SHP77 treated with DMSO at 0.1 percent for 48 hours (cell line): Measurements from ENCODE around the gene MYMX.

Experiments used
- DNase-seq: peaks from one replicate; lab custom pipeline; 2025; lab: John Stamatoyannopoulos, UW

Gene MYMX

DNA sequence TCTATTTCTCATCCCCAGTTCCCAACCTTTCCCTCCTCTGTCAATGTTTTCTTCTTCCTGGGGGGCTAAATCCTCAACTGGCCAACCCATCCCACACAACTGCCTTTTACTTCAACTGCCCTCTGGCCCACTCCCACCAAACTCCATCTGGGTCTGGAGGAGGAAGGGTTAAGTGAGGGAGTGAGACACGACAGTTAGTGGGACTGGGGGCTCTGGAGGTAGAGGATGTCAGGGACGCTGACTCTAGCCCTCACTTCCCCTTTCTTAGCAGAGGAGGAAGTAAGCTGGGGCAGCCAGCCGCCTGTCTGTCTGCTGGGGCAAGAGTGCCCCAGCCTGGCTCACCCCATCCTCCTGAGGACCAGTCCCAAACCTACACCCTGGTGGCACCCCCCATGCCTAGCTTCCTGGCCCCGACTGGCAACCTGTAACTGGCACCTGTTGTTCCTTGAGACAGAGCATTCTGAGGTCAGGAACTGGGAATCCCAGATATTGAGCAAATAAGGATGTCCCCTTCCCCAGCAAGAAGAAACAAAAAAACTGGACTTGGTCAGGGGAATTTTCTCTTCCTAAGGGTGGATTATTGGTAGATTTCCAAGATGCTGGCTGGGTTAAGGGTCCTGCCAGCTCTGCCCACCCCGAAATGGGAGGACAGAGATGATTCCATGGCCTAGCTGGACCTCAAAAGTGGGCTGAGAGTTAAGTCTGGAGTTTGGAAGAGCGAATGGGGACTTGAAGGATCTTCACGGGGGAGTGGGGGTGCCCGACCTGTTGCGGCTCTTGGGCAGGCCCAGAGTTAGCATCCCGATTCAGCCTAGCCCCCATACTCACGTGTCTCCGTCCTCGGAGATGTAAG lies 47.7 kb downstream of the MYMX start:
- no peak for DNase-seq

DNA sequence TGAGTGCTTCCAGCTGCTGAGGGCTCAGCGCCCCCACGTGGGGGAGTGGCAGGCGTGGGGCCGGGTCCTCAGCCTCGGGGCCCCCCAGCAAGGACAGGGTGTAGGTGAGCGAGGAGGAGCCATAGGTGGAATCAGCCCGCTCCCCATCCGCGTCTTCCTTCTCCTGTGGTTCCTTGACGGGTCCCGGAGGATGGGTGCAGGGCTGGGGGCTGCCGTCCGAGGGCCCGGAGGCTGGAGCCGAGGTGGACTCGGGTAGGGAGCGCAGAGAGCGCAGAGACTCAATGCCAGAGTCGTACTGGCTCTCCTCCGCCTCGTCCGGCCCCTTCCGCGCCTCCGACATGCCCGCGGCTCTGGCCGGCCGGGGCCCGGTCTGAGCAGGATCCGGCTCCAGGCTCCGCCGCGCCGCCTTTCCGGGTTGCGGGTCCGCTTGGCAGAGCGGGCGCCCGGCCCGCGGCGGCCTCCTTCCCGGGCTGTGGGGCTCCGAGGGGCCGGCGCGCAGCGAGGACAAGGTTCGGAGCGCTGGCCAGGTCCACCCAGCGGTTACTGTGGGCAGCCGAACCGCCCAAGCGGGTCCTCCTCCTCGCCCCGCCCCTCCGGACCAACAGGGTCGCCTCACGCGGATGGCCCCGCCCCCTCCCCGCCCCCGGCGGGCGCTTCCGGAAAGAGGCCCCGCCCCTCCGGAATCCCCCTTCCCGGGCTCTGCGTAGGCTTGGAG lies 48.4 kb downstream of the MYMX start, which contains the start of gene NFKBIE:
Gene NFKBIE (minus strand): TSS at position 545 of the 715 bp plus-strand sequence. CDS start 205 bp downstream, at position 340.
- DNase-seq: peak; percentile 32

DNA sequence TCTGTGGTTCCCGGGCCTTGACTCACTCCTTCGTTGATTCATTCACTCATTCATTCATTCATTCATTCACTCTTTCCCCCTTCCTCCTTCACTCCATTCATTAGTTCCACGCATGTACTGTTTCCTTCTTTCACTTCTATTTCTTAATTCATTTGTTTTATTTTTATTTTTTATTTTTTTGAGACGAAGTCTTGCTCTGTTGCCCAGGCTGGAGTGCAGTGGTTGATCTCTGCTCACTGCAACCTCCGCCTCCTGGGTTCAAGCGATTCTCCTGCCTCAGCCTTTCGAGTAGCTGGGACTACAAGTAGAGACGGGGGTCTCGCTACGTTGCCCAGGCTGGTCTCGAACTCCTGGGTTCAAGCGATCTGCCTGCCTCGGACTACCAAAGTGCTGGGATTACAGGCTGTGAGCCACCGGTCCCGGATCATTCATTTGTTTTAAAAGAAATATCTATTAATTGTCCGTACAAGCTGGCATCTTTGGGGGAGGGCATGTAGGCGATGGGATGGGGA lies 49.1 kb downstream of the MYMX start:
- DNase-seq: no peak

DNA sequence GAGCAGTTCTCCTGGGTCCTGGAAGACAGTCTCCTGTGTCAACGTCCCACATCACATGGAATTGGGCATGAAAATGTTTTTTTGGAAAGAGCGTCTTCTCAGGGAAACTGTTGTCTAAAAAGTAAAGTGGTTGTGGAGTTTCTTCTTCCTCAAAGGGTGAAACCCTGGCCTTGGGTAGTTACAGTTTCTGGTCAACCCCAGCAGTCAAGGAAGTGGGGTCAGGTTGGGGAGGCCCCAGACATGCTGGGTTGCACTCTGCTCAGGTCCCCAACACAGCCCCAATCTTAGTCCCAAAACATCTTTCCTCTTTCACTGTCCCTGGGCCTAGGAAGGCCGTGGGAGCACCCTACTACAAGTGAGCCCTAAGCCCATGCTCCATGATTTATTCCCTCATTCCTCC lies 49.6 kb downstream of the MYMX start:
- DNase-seq: no peak

DNA sequence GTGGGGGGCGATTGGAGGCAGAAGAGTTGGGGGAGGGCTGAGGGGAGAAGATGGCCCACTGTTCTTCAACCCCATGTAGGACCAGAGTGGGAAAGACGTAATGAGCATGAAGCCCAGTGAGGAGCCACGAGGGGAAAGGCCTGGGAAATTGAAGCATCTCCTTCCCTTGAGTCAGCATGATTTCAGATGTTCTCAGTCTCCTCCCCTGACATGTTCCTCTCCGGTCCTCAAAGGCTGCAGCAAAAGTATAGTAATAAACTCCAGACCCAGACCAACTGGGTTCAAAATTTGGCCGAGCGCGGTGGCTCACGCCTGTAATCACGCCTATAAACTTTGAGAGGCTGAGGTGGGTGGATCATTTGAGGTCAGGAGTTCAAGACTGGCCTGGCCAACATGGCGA lies 50.5 kb downstream of the MYMX start:
- DNase-seq: no peak
